Esophagus squamous epithelium (tissue), 5 donors: Measurements from ENCODE around the gene MYO7B. TPM values are rescaled to one million over a fixed set of nuclear protein-coding genes. Genes with fewer than 3 reads are reported as not detected.

Experiments
- DNase-seq: peaks from one replicate; lab custom pipeline; 2025; lab: John Stamatoyannopoulos, UW
- H3K27ac ChIP-seq, 4 donors: fragments of 200-600 bp; sonication (generic); one replicate each; pipeline ENCODE4 v1.5.1; 2016 to 2019; ENCODE audit warnings: mild to moderate bottlenecking in 1 of 4
- H3K27me3 ChIP-seq, 4 donors: fragments of 200-600 bp; sonication (generic); 1 replicate in 3 of 4; 2 replicates in 1 of 4; pipeline versions ENCODE4 v1.5.1 to v1.6.0; 2017 to 2021; ENCODE audit warnings: antibody characterized with exemption in 1 of 4
- H3K36me3 ChIP-seq, 3 donors: fragments of 200-600 bp; sonication (generic); one replicate each; pipeline ENCODE4 v1.5.1; 2016 to 2019
- H3K4me1 ChIP-seq, 3 donors: fragments of 200-600 bp; sonication (generic); one replicate each; pipeline ENCODE4 v1.5.1; 2017 to 2019
- H3K4me3 ChIP-seq, 4 donors: fragments of 200-600 bp; sonication (generic); 1 replicate in 3 of 4; 2 replicates in 1 of 4; pipeline ENCODE4 v1.5.1; 2016 to 2019; ENCODE audit warnings: mild to moderate bottlenecking in 2 of 4, moderate library complexity in 1 of 4
- H3K9me3 ChIP-seq, 3 donors: fragments of 200-600 bp; sonication (generic); one replicate each; pipeline ENCODE4 v1.5.1; 2016 to 2019
- POLR2A ChIP-seq, 4 donors: fragments of 450-650 bp; IDR thresholded peaks; one replicate each; pipeline ENCODE4 v1.6.1; 2017; ENCODE audit warnings: antibody characterized with exemption in 4 of 4, mild to moderate bottlenecking in 4 of 4, moderate library complexity in 3 of 4
- WGBS, 2 donors: methylation state at CpG; one replicate each; pipeline ENCODE4 v1.1.5; 2018; 5-methylcytosine and 5-hydroxymethylcytosine counted together
- intact Hi-C: fragments of 100-400 bp; cut with DNase I; formaldehyde crosslinking; loops from one replicate; pipeline ENCODE4 v1.15.0; 2022
- total RNA-seq, 4 donors: library from RNA; depleted of rRNA; stranded (reverse); fragments of >200 nt; gene quantifications; one replicate each; pipeline ENCODE4 v1.1.0, GENCODE V29; 2016
- TF ChIP-seq, protein P1 (sequence below), 6 experiments: fragments of 450-650 bp in 4 of 6; fragments of 200-600 bp in 2 of 6; sonication (generic) in 2 of 6; IDR thresholded peaks; one replicate each; pipeline ENCODE4 v1.5.1; 2016 to 2019; ENCODE audit warnings: antibody characterized with exemption in 6 of 6, mild to moderate bottlenecking in 4 of 6, moderate library complexity in 4 of 6
- donor health status: DM: yes; HTN: yes; CAD: no.

Gene MYO7B
- total RNA-seq, 4 donors from 2014 or later = 0.19 TPM; not detected in 3

DNA sequence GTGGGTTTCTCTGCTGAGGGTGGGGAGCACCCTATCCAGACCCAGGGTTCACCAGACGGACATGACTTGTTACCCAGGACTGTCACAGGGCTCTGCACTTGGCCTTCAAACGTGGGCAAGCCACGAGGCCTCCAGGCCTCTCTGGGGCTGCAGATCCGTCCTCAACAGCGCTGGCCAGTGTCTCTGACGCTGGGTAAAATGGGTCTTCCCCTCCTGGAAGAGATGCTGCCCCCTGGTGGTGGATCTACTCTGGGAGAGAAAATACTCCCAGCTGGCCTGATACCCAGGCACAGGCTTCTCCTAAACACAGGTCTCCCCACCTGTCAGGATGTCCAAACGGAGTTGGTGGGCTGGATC lies 114.2 kb downstream of the MYO7B start:
- WGBS, 2 donors = 13% methylated on average over 2 of the region's 7 CpGs; no CpG with 5 or more reads in 1 of the 2 donors
- DNase-seq = peak; percentile 43
- Histone ChIP-seq H3K4me3 (no peak overlapping the region), H3K4me1 (peaks cover 11 to 79% (median 32%) of the 10 kb centered on the region in 3 donors), H3K27ac (peak overlapping the region in 3 of 4 donors; percentile 54 to 67 (median 66)), H3K9me3 (no peaks in the 10 kb centered on the region), H3K36me3 (peaks cover 0 to 8% (median 0%) of the 10 kb centered on the region in 3 donors), H3K27me3 (no peaks in the 10 kb centered on the region)
- intact Hi-C loops = no loop called here
- TF ChIP-seq, protein P1, sequence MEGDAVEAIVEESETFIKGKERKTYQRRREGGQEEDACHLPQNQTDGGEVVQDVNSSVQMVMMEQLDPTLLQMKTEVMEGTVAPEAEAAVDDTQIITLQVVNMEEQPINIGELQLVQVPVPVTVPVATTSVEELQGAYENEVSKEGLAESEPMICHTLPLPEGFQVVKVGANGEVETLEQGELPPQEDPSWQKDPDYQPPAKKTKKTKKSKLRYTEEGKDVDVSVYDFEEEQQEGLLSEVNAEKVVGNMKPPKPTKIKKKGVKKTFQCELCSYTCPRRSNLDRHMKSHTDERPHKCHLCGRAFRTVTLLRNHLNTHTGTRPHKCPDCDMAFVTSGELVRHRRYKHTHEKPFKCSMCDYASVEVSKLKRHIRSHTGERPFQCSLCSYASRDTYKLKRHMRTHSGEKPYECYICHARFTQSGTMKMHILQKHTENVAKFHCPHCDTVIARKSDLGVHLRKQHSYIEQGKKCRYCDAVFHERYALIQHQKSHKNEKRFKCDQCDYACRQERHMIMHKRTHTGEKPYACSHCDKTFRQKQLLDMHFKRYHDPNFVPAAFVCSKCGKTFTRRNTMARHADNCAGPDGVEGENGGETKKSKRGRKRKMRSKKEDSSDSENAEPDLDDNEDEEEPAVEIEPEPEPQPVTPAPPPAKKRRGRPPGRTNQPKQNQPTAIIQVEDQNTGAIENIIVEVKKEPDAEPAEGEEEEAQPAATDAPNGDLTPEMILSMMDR (IDR thresholded peaks at IDR 0.05) = peak; percentile 72 to 94 (median 79)
- TF ChIP-seq POLR2A (IDR thresholded peaks at IDR 0.05) = no peak

DNA sequence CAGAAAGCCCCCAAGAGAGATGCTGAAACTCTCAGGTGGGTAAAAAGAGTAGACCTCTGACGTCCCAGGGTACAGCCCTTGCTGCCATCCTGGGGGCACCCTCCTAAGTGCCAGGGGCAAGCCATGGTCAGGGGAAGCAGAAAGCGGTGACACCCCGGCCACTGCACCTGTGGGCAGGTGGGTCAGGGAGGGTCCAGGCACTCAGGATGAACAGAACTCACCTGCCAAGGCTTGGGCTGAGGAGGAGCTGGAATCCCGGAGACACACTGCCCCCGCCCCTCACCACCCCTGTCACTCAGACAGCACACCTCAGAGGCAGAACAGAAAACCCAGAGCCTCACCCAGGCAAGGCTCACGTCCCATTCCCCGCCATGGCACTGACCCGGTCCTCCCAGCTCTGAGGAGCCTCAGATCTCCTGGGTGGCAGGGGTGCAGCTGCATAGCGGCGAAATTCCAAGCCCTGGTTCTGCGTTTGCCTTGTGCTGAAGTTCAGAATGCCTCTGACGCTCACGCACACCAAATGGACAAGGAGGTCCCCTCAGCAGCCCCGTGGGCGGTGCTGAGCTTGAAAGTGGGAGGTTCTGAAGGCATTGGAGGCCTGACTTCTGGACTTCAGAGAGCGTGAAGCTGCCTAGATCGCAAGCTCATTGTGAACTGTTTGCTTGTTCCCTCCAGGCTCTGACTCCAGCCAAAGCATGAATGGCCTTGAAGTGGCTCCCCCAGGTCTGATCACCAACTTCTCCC lies 114.7 kb downstream of the MYO7B start:
- H3K9me3 ChIP-seq = no peaks in the 10 kb centered on the region
- intact Hi-C loops = no loop called here
- no peak for DNase-seq
- peaks cover 0 to 12% (median 0%) of the 10 kb centered on the region in 3 donors for H3K36me3 ChIP-seq
- no peak for TF ChIP-seq POLR2A (IDR thresholded peaks at IDR 0.05)
- TF ChIP-seq, protein P1 (IDR thresholded peaks at IDR 0.05) = no peak
- no peak overlapping the region for H3K4me3 ChIP-seq
- WGBS, 2 donors = 54% methylated on average over 14 of the region's 17 CpGs; no CpG with 5 or more reads in 1 of the 2 donors
- peak overlapping the region in 3 of 4 donors; percentile 54 to 67 (median 66) for H3K27ac ChIP-seq
- H3K4me1 ChIP-seq = peaks cover 11 to 85% (median 32%) of the 10 kb centered on the region in 3 donors
- no peaks in the 10 kb centered on the region for H3K27me3 ChIP-seq

DNA sequence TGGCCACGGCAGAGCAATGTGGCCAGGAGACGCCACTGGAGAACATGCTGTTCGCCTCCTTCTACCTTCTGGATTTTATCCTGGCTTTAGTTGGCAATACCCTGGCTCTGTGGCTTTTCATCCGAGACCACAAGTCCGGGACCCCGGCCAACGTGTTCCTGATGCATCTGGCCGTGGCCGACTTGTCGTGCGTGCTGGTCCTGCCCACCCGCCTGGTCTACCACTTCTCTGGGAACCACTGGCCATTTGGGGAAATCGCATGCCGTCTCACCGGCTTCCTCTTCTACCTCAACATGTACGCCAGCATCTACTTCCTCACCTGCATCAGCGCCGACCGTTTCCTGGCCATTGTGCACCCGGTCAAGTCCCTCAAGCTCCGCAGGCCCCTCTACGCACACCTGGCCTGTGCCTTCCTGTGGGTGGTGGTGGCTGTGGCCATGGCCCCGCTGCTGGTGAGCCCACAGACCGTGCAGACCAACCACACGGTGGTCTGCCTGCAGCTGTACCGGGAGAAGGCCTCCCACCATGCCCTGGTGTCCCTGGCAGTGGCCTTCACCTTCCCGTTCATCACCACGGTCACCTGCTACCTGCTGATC lies 115.4 kb downstream of the MYO7B start:
- Histone ChIP-seq H3K4me1 (peaks cover 11 to 88% (median 37%) of the 10 kb centered on the region in 3 donors), H3K4me3 (no peak overlapping the region), H3K27me3 (no peaks in the 10 kb centered on the region), H3K36me3 (peaks cover 0 to 14% (median 0%) of the 10 kb centered on the region in 3 donors), H3K9me3 (no peaks in the 10 kb centered on the region), H3K27ac (peak overlapping the region in 3 of 4 donors; percentile 54 to 67 (median 66))
- intact Hi-C loops = no loop called here
- 81 to 83% methylated on average over 22 to 26 of the region's 28 CpGs for WGBS, 2 donors
- no peak for DNase-seq
- TF ChIP-seq POLR2A (IDR thresholded peaks at IDR 0.05) = no peak
- TF ChIP-seq, protein P1 (IDR thresholded peaks at IDR 0.05) = no peak

DNA sequence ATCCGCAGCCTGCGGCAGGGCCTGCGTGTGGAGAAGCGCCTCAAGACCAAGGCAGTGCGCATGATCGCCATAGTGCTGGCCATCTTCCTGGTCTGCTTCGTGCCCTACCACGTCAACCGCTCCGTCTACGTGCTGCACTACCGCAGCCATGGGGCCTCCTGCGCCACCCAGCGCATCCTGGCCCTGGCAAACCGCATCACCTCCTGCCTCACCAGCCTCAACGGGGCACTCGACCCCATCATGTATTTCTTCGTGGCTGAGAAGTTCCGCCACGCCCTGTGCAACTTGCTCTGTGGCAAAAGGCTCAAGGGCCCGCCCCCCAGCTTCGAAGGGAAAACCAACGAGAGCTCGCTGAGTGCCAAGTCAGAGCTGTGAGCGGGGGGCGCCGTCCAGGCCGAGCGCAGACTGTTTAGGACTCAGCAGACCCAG lies 115.9 kb downstream of the MYO7B start:
- H3K4me1 ChIP-seq = peaks cover 11 to 87% (median 37%) of the 10 kb centered on the region in 3 donors
- WGBS, 2 donors = 88% methylated on average over 18 to 21 of the region's 29 CpGs
- intact Hi-C loops = no loop called here
- peak overlapping the region; percentile 14 to 66 (median 50) for H3K27ac ChIP-seq
- no peaks in the 10 kb centered on the region for H3K9me3 ChIP-seq
- no peaks in the 10 kb centered on the region for H3K27me3 ChIP-seq
- no peak for TF ChIP-seq POLR2A (IDR thresholded peaks at IDR 0.05)
- TF ChIP-seq, protein P1 (IDR thresholded peaks at IDR 0.05) = no peak
- H3K4me3 ChIP-seq = no peak overlapping the region
- DNase-seq = no peak
- H3K36me3 ChIP-seq = peaks cover 0 to 14% (median 0%) of the 10 kb centered on the region in 3 donors
